ENCODE results near the gene PIM2. TPM values are rescaled to one million over a fixed set of nuclear protein-coding genes. Genes with fewer than 3 reads are reported as not detected.

PIM2 gene
- polyA plus RNA-seq, 4 donors, result 2.9 to 35.1 (median 9.8) TPM

GRCh38 chrX:48957827-48958634, 39.2 kb upstream of the PIM2 start:
- Histone ChIP-seq H3K27me3 (ENCODE audit: control insufficient read depth in 3 of 3, insufficient read depth in 3 of 3, low read length in 3 of 3) (no peaks in the 10 kb centered on the region), H3K9me3 (ENCODE audit: control insufficient read depth in 2 of 2, insufficient read depth in 1 of 2, low read depth in 1 of 2, low read length in 1 of 2) (no peaks in the 10 kb centered on the region), H3K27ac (ENCODE audit: low read depth in 1 of 3, low read length in 2 of 3) (peak overlapping the region; percentile 90 to 100 (median 95)), H3K36me3 (ENCODE audit: control insufficient read depth in 3 of 3, insufficient read depth in 2 of 3, low read depth in 1 of 3, low read length in 3 of 3) (peaks cover 0 to 29% (median 0%) of the 10 kb centered on the region in 3 donors), H3K4me1 (ENCODE audit: control insufficient read depth in 3 of 3, insufficient read depth in 2 of 3, low read depth in 1 of 3, low read length in 2 of 3) (peaks cover 0 to 23% (median 6%) of the 10 kb centered on the region in 3 donors), H3K4me3 (ENCODE audit: low read depth in 1 of 3, low read length in 3 of 3) (peak overlapping the region; percentile 46 to 73 (median 57))
- peak; percentile 79 for FAIRE-seq
- DNase-seq, result peak; percentile 95 to 96
- WGBS, 3 donors, result 0 to 38% (median 17%) methylated on average over 39 to 66 of the region's 66 CpGs

GRCh38 chrX:48957477-48957826, 38.6 kb upstream of the PIM2 start, which contains the start of gene OTUD5:
TSS of gene OTUD5 (minus strand) at chrX:48957607. CDS start at chrX:48957570, 37 bp downstream.
- peaks cover 0 to 29% (median 0%) of the 10 kb centered on the region in 3 donors for H3K36me3 ChIP-seq (ENCODE audit: control insufficient read depth in 3 of 3, insufficient read depth in 2 of 3, low read depth in 1 of 3, low read length in 3 of 3)
- DNase-seq, result no peak
- peak within 1 kb of the TSS; percentile 90 to 100 (median 95) for H3K27ac ChIP-seq (ENCODE audit: low read depth in 1 of 3, low read length in 2 of 3)
- peaks cover 0 to 22% (median 6%) of the 10 kb centered on the region in 3 donors for H3K4me1 ChIP-seq (ENCODE audit: control insufficient read depth in 3 of 3, insufficient read depth in 2 of 3, low read depth in 1 of 3, low read length in 2 of 3)
- WGBS, 3 donors, result 0 to 64% (median 25%) methylated on average over 17 to 53 of the region's 53 CpGs
- H3K4me3 ChIP-seq (ENCODE audit: low read depth in 1 of 3, low read length in 3 of 3), result peak within 1 kb of the TSS; percentile 46 to 73 (median 57)
- H3K9me3 ChIP-seq (ENCODE audit: control insufficient read depth in 2 of 2, insufficient read depth in 1 of 2, low read depth in 1 of 2, low read length in 1 of 2), result no peaks in the 10 kb centered on the region
- no peak for FAIRE-seq
- no peaks in the 10 kb centered on the region for H3K27me3 ChIP-seq (ENCODE audit: control insufficient read depth in 3 of 3, insufficient read depth in 3 of 3, low read length in 3 of 3)

GRCh38 chrX:48956728-48957414, 38.0 kb upstream of the PIM2 start:
- FAIRE-seq (no peak), DNase-seq (peak in 1 of 2 donors; percentile 34)
- H3K4me1 ChIP-seq (ENCODE audit: control insufficient read depth in 3 of 3, insufficient read depth in 2 of 3, low read depth in 1 of 3, low read length in 2 of 3), result peaks cover 0 to 16% (median 6%) of the 10 kb centered on the region in 3 donors
- no peaks in the 10 kb centered on the region for H3K9me3 ChIP-seq (ENCODE audit: control insufficient read depth in 2 of 2, insufficient read depth in 1 of 2, low read depth in 1 of 2, low read length in 1 of 2)
- H3K4me3 ChIP-seq (ENCODE audit: low read depth in 1 of 3, low read length in 3 of 3), result peak overlapping the region; percentile 46 to 73 (median 57)
- peak overlapping the region; percentile 80 to 100 (median 95) for H3K27ac ChIP-seq (ENCODE audit: low read depth in 1 of 3, low read length in 2 of 3)
- H3K27me3 ChIP-seq (ENCODE audit: control insufficient read depth in 3 of 3, insufficient read depth in 3 of 3, low read length in 3 of 3), result no peaks in the 10 kb centered on the region
- 1 to 41% (median 1%) methylated on average over 22 to 61 of the region's 61 CpGs for WGBS, 3 donors
- peaks cover 0 to 29% (median 0%) of the 10 kb centered on the region in 3 donors for H3K36me3 ChIP-seq (ENCODE audit: control insufficient read depth in 3 of 3, insufficient read depth in 2 of 3, low read depth in 1 of 3, low read length in 3 of 3)

- DNase-seq (no peak), FAIRE-seq (no peak)
- Histone ChIP-seq H3K27me3 (ENCODE audit: control insufficient read depth in 3 of 3, insufficient read depth in 3 of 3, low read length in 3 of 3) (no peaks in the 10 kb centered on the region), H3K4me3 (ENCODE audit: low read depth in 1 of 3, low read length in 3 of 3) (no peak overlapping the region), H3K36me3 (ENCODE audit: control insufficient read depth in 3 of 3, insufficient read depth in 2 of 3, low read depth in 1 of 3, low read length in 3 of 3) (peaks cover 0 to 32% (median 0%) of the 10 kb centered on the region in 3 donors), H3K4me1 (ENCODE audit: control insufficient read depth in 3 of 3, insufficient read depth in 2 of 3, low read depth in 1 of 3, low read length in 2 of 3) (no peaks in the 10 kb centered on the region), H3K9me3 (ENCODE audit: control insufficient read depth in 2 of 2, insufficient read depth in 1 of 2, low read depth in 1 of 2, low read length in 1 of 2) (no peaks in the 10 kb centered on the region), H3K27ac (ENCODE audit: low read depth in 1 of 3, low read length in 2 of 3) (no peak overlapping the region)
- 84 to 100% (median 89%) methylated on average over 1 of the region's 1 CpG for WGBS, 3 donors
These were observed 29.8 kb upstream of the PIM2 start for GRCh38 chrX:48948589-48948988.

- no peak for FAIRE-seq
- WGBS, 3 donors, result 47 to 52% (median 50%) methylated on average over 8 of the region's 8 CpGs
These were observed 26.9 kb upstream of the PIM2 start for GRCh38 chrX:48945517-48946348.

GRCh38 chrX:48942895-48943294, 24.1 kb upstream of the PIM2 start:
- Histone ChIP-seq H3K36me3 (ENCODE audit: control insufficient read depth in 3 of 3, insufficient read depth in 2 of 3, low read depth in 1 of 3, low read length in 3 of 3) (peaks cover 0 to 38% (median 0%) of the 10 kb centered on the region in 3 donors), H3K4me1 (ENCODE audit: control insufficient read depth in 3 of 3, insufficient read depth in 2 of 3, low read depth in 1 of 3, low read length in 2 of 3) (peaks cover 3 to 42% (median 4%) of the 10 kb centered on the region in 3 donors), H3K9me3 (ENCODE audit: control insufficient read depth in 2 of 2, insufficient read depth in 1 of 2, low read depth in 1 of 2, low read length in 1 of 2) (no peaks in the 10 kb centered on the region), H3K4me3 (ENCODE audit: low read depth in 1 of 3, low read length in 3 of 3) (no peak overlapping the region), H3K27me3 (ENCODE audit: control insufficient read depth in 3 of 3, insufficient read depth in 3 of 3, low read length in 3 of 3) (no peaks in the 10 kb centered on the region), H3K27ac (ENCODE audit: low read depth in 1 of 3, low read length in 2 of 3) (peak overlapping the region in 2 of 3 donors; percentile 36 to 85)
- WGBS, 3 donors, result 67 to 87% (median 68%) methylated on average over 2 of the region's 2 CpGs
- no peak for FAIRE-seq
- DNase-seq, result no peak

More at GRCh38 chrX:48945517-48946348, 26.9 kb upstream of the PIM2 start:
- H3K27me3 ChIP-seq (ENCODE audit: control insufficient read depth in 3 of 3, insufficient read depth in 3 of 3, low read length in 3 of 3), result no peaks in the 10 kb centered on the region
- H3K4me1 ChIP-seq (ENCODE audit: control insufficient read depth in 3 of 3, insufficient read depth in 2 of 3, low read depth in 1 of 3, low read length in 2 of 3), result peaks cover under 1 to 14% (median 2%) of the 10 kb centered on the region in 3 donors
- peaks cover 0 to 28% (median 0%) of the 10 kb centered on the region in 3 donors for H3K36me3 ChIP-seq (ENCODE audit: control insufficient read depth in 3 of 3, insufficient read depth in 2 of 3, low read depth in 1 of 3, low read length in 3 of 3)
- H3K4me3 ChIP-seq (ENCODE audit: low read depth in 1 of 3, low read length in 3 of 3), result no peak overlapping the region
- H3K27ac ChIP-seq (ENCODE audit: low read depth in 1 of 3, low read length in 2 of 3), result no peak overlapping the region
- peak; percentile 49 to 58 for DNase-seq
- no peaks in the 10 kb centered on the region for H3K9me3 ChIP-seq (ENCODE audit: control insufficient read depth in 2 of 2, insufficient read depth in 1 of 2, low read depth in 1 of 2, low read length in 1 of 2)

- DNase-seq, result no peak
- FAIRE-seq, result no peak
- H3K36me3 ChIP-seq (ENCODE audit: control insufficient read depth in 3 of 3, insufficient read depth in 2 of 3, low read depth in 1 of 3, low read length in 3 of 3), result peaks cover 0 to 49% (median 3%) of the 10 kb centered on the region in 3 donors
- H3K4me3 ChIP-seq (ENCODE audit: low read depth in 1 of 3, low read length in 3 of 3), result no peak overlapping the region
- WGBS, 3 donors, result 76 to 84% (median 81%) methylated on average over 2 of the region's 2 CpGs
- peaks cover 3 to 58% (median 4%) of the 10 kb centered on the region in 3 donors for H3K4me1 ChIP-seq (ENCODE audit: control insufficient read depth in 3 of 3, insufficient read depth in 2 of 3, low read depth in 1 of 3, low read length in 2 of 3)
- no peaks in the 10 kb centered on the region for H3K27me3 ChIP-seq (ENCODE audit: control insufficient read depth in 3 of 3, insufficient read depth in 3 of 3, low read length in 3 of 3)
- no peaks in the 10 kb centered on the region for H3K9me3 ChIP-seq (ENCODE audit: control insufficient read depth in 2 of 2, insufficient read depth in 1 of 2, low read depth in 1 of 2, low read length in 1 of 2)
- peak overlapping the region; percentile 38 to 93 (median 85) for H3K27ac ChIP-seq (ENCODE audit: low read depth in 1 of 3, low read length in 2 of 3)
These were observed 21.7 kb upstream of the PIM2 start for GRCh38 chrX:48940404-48940955.

Data from small intestine (tissue), 7 donors.